GM19023 (cell line): ENCODE data around the gene STXBP6.
"Not testable (repeated sequence)": the region's sequence is repeated elsewhere in the genome, so short reads cannot be mapped to it uniquely, and the experiment has no call there.

Experiments
- ATAC-seq: cut with Tn5 transposase; IDR thresholded peaks from one replicate; pipeline ENCODE4 v1.9.1; 2021; ENCODE audit warnings: mild to moderate bottlenecking, moderate library complexity; ENCODE audit not compliant: unreplicated experiment

Gene STXBP6

GRCh38 chr14:24959791-24960331 lies 90.1 kb downstream of the STXBP6 start:
- peak; percentile 77 for ATAC-seq

- no peak for ATAC-seq
Measured at GRCh38 chr14:24958271-24958670, 91.7 kb downstream of the STXBP6 start.

- no peak for ATAC-seq
Measured at GRCh38 chr14:24957814-24958213, 92.1 kb downstream of the STXBP6 start.

GRCh38 chr14:24956104-24956503 lies 93.8 kb downstream of the STXBP6 start:
- no peak for ATAC-seq

- ATAC-seq: no peak
Measured at GRCh38 chr14:24954700-24955037, 95.3 kb downstream of the STXBP6 start.

- ATAC-seq: peak; percentile 94
Measured at GRCh38 chr14:24954037-24954699, 95.8 kb downstream of the STXBP6 start.

- ATAC-seq: no peak
Measured at GRCh38 chr14:24952851-24953666, 96.9 kb downstream of the STXBP6 start.

GRCh38 chr14:24948261-24948847 lies 101.6 kb downstream of the STXBP6 start:
- ATAC-seq: no peak

GRCh38 chr14:24947131-24947530 lies 102.8 kb downstream of the STXBP6 start:
- ATAC-seq: no peak

- ATAC-seq: no peak
Measured at GRCh38 chr14:24944800-24945199, 105.1 kb downstream of the STXBP6 start.

GRCh38 chr14:24943024-24943423 lies 106.9 kb downstream of the STXBP6 start:
- no peak for ATAC-seq

GRCh38 chr14:24941719-24942118 lies 108.2 kb downstream of the STXBP6 start:
- ATAC-seq: no peak

- no peak for ATAC-seq
Measured at GRCh38 chr14:24940213-24940783, 109.6 kb downstream of the STXBP6 start.

GRCh38 chr14:24938593-24938992 lies 111.4 kb downstream of the STXBP6 start:
- ATAC-seq: no peak

- ATAC-seq: no peak
Measured at GRCh38 chr14:24937300-24937699, 112.6 kb downstream of the STXBP6 start.

GRCh38 chr14:24936773-24937172 lies 113.2 kb downstream of the STXBP6 start:
- not testable (repeated sequence) for ATAC-seq

GRCh38 chr14:24935796-24936195 lies 114.2 kb downstream of the STXBP6 start:
- no peak for ATAC-seq

- no peak for ATAC-seq
Measured at GRCh38 chr14:24928386-24928900, 121.5 kb downstream of the STXBP6 start.

GRCh38 chr14:24927809-24928208 lies 122.1 kb downstream of the STXBP6 start:
- ATAC-seq: no peak

- ATAC-seq: no peak
Measured at GRCh38 chr14:24925771-24926374, 124.1 kb downstream of the STXBP6 start.

GRCh38 chr14:24924544-24924943 lies 125.4 kb downstream of the STXBP6 start:
- ATAC-seq: no peak
